AML-193 (cell line): Measurements from ENCODE around the gene RNF121.
"Not testable (repeated sequence)": the region's sequence is repeated elsewhere in the genome, so short reads cannot be mapped to it uniquely, and the experiment has no call there.

Source experiments
- DNase-seq, 2 experiments: peaks; one replicate each; lab custom pipeline; 2025; lab: John Stamatoyannopoulos, UW

The RNF121 gene

DNA sequence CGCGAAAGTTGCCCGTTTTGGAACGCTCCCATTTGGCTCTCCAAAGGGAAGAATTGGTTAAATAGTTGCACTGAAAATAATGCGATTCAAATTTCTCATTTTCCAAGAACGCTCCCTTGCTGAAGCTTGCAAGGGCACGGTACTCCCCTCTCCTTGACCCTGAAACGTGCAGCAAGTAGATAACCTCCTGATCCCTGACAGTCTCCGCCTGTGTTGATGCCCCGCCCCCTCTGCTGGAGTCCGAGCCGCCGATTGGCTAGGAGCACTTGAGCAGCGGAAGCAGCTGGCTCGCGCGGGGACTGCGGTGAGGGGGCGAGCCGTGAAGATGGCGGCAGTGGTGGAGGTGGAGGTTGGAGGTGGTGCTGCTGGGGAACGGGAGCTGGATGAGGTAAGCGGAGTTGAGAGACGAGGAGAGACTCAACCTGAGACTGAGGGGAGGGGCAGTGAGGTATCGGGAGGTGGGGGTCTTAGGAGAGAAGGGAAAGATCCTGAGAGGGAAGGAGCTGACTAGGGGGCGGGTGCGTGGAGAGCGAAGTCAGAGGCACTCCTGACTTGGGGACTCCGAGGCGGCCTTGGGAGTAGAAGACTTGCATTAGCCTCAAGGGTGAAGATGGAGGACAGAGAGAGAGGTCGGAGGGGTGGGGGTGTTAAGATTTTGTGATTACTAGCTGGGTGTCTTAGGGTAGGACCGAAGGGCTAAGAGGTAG, at the start of gene RNF121:
RNF121 (plus strand) TSS at position 310 of the 707 bp plus-strand sequence; CDS start at position 326, 16 bp downstream.
- peak; percentile 92 to 96 for DNase-seq

DNA sequence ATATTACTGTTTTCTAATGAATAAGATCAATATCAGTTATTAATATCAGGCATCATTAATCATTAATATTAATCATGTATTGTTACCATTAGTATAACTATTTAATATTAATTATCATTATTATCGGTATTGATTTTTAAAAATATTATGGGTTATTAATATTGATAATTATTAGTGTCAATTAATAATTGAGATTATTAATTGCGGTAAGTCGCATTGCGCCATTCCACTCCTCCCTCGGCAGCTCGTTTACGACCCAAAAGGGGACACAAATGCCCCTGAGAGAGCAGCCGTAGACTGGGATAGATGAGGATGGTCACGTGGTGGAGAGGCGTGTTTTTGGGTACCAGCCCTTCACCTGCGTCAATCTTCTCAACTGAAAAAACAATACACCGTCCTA, 43.0 kb upstream of the RNF121 start:
- not testable (repeated sequence) for DNase-seq

DNA sequence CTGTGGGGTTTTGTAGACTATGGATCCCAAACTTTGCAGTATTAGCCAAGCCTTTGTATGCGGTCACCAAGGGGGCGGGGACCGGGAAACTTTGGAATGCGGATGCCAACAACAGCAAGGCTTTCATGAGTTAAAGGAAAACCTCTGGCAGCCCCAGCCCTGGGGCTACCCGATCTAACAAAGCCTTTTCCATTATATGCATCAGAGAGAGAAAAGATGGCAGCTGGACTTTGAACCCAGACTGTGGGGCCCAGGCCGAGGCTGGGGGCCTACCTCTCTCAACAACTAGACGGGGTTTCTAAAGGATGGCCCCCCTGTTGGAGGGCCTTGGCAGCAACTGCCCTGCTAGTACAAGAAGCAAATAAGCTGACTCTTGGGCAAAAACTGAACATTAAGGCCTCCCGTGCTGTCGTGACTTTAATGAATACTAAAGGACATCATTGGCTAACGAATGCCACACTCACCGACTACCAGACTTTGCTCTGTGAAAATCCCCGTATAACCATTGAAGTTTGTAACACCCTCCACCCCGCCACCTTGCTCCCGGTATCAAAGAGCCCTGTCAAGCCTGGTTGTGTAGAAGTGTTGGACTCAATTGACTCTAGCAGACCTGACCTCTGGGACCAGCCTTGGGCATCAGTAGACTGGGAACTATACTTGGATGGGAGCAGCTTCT, 40.4 kb upstream of the RNF121 start:
- DNase-seq: not testable (repeated sequence)

DNA sequence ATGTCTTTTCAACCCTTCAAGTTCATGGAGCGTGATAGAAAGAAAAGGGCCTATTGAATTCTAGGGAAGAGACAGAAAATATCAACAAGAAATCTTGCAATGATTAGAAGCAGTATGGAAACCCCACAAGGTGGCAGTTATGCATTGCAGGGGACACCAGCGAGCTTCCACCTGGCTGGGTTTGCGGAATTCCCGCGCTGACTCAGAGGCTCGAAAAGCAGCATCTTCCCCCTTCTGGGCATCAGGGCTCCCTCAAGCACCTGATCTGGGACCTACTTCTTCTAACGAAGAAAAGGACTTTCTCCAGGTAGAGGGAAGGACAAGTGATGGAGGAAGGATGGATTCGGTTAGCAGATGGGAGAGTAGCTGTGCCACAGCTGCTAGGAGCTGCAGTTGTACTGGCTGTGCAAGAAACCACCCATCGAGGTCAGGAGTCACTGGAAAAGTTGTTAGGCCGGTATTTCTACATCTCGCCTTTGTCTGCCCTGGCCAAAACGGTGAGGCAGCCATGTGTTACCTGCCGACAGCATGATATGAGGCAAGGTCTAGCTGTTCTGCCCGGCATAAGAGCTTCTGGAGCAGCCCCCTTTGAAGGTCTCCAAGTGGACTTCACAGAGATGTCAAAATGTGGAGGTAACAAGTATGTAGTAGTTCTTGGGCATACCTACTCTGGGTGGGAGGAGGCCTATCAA, 39.5 kb upstream of the RNF121 start:
- not testable (repeated sequence) for DNase-seq

DNA sequence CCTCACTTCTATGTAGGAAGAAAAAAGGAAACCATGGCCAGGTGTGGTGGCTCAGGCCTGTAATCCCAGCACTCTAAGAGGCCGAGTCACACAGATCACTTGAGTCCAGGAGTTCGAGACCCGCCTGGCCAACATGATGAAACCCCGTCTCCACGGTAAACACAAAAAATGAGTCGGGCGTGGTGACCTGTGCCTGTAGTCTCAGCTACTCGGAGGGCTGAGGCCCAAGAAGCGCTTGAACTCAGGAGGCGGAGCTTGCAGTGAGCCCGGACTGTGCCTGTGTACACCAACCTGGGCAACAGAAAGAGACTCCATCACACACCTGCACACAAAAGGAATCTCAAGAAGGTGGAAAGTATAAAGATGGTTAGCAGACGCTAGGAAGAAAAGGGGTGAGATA, 32.9 kb upstream of the RNF121 start:
- DNase-seq: no peak

DNA sequence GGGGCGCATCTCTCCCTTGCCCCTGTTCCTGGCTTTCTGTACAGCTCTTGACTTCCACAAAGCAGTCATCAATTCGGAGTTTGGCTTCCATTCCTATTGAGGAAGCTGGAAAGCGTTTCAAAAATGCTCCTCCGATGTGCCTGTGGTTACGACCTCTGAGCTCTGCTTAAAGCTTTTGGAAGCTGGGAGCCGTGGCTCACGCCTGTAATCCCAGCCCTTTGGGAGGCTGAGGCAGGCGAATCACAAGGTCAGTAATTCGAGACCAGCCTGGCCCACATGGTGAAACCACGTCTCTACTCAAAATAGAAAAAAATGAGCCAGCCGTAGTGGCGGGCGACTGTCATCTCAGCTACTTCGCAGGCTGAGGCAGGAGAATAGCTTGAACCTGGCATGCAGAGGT, 27.7 kb upstream of the RNF121 start:
- DNase-seq: not testable (repeated sequence)

DNA sequence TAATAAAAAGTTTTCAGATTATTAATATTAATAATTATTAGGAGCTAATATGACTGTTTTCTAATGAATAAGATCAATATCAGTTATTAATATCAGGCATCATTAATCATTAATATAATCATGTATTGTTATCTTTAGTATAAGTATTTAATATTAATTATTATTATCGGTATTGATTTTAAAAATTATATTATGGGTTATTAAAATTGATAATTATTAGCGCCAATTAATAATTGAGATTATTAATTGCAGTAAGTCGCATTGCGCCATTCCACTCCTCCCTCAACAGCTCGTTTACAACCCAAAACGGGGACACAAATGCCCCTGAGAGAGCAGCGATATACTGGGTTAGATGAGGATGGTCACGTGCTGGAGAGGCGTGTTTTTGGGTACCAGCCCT, 20.6 kb upstream of the RNF121 start:
- DNase-seq: no peak

DNA sequence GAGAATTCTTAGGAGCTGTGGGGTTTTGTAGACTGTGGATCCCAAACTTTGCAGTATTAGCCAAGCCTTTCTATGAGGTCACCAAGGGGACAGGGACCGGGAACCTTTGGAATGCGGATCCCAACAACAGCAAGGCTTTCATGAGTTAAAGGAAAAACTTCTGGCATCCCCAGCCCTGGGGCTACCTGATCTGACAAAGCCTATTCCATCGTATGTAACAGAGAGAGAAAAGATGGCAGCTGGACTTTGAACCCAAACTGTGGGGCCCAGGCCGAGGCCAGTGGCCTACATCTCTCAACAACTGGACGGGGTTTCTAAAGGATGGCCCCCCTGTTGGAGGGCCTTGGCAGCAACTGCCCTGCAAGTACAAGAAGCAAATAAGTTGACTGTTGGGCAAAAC, 18.1 kb upstream of the RNF121 start:
- DNase-seq: not testable (repeated sequence)

DNA sequence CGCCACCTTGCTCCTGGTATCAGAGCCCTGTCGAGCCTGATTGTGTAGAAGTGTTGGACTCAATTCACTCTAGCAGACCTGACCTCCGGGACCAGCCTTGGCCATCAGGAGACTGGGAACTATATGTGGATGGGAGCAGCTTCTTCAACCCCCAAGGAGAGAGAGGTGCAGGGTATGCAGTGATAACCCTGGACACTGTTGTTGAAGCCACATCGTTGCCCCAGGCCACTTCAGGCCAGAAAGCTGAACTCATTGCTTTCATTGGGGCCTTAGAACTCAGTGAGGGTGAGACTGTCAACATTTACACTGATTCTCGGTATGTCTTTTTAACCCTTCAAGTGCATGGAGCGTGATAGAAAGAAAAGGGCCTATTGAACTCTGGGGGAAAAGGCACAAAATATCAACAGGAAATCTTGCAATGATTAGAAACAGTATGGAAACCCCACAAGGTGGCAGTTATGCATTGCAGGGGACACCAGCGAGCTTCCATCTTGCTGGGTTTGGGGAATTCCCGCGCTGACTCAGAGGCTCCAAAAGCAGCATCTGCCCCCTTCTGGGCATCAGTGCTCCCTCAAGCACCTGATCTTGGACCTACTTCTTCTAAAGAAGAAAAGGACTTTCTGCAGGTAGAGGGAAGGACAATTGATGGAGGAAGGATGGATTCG, 17.4 kb upstream of the RNF121 start:
- DNase-seq: not testable (repeated sequence)

DNA sequence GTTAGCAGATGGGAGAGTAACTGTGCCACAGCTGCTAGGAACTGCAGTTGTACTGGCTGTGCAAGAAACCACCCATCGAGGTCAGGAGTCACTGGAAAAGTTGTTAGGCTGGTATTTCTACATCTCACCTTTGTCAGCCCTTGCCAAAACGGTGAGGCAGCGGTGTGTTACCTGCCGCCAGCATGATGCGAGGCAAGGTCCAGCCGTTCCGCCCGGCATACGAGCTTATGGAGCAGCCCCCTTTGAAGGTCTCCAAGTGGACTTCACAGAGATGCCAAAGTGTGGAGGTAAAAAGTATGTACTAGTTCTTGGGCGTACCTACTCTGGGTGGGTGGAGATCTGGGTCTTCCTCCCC, 16.9 kb upstream of the RNF121 start:
- DNase-seq: not testable (repeated sequence)

DNA sequence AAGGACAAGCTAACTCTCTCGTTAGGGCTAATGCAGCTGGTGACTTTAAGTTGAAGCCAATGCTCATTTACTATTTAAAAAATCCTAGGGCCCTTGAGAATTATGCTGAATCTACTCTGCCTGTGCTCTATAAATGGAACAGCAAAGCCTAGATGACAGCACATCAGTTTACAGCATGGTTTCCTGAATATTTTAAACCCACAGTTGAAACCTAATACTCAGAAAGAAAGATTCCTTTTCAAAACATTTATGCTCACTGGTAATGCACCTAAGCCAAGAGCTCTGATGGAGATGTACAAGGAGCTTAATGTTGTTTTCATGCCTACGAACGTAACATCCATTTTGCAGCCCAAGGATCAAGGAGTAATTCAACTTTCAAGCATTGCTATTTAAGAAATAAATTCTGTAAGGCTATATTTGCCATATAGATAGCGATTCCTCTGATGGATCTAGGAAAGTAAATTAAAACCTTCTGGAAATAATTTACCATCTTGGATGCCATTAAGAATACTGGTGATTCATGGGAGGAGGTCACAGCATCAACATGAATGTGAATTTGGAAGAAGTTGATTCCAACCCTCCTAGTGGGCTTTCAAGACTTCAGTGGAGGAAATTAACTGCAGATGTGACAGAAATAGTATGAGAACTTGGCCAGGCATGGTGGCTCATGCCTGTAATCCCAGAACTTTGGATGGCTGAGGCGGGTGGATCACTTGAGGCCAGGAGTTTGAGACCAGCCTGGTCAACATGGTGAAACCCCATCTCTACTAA, 14.9 kb upstream of the RNF121 start:
- no peak for DNase-seq

DNA sequence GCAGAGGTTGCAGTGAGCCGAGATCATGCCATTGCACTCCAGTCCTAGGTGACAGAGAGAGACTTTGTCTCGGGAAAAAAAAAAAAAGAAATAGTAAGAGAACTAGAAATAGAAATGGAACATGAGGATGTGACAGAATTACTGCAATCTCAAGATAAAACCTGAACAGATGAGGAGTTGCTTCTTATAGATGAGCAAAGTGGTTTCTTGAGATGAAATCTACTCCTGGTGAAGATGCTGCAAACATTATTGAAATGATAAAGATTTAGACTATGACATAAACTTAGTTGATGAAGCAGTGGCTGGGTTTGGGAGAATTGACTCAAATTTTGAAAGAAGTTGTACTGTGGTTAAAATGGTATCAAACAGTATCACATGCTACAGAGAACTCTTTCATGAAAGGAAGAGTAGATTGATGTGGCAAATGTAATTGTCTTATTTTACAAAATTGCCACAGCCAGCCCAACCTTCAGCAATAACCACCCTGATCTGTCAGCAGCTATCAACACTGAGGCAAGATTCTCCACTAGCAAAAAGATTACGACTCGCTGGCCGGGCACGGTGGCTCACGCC, 14.1 kb upstream of the RNF121 start:
- no peak for DNase-seq

DNA sequence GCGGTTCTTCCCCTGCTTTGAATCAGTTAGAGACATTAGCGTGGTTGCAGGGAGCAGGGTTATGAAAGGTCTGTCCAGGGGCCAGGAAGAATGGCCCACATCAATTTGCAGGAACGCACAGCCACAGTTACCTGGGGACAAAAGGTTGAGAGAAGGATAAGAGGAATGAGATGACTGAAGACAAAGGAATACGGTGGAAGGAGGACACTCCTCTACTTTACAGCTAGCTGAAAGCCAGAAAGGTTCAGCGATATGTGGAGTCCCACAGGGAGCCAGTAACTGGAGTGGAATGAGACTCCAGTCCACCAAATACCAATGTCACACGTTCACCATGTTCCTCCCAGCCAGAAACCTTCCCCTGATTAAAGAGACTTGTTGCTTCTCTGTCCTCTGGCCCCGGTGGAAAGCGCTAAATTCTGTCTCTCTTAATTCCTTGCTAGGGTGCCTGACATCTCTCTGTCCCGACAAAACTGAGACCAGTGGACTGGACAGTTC, 11.2 kb upstream of the RNF121 start:
- no peak for DNase-seq

DNA sequence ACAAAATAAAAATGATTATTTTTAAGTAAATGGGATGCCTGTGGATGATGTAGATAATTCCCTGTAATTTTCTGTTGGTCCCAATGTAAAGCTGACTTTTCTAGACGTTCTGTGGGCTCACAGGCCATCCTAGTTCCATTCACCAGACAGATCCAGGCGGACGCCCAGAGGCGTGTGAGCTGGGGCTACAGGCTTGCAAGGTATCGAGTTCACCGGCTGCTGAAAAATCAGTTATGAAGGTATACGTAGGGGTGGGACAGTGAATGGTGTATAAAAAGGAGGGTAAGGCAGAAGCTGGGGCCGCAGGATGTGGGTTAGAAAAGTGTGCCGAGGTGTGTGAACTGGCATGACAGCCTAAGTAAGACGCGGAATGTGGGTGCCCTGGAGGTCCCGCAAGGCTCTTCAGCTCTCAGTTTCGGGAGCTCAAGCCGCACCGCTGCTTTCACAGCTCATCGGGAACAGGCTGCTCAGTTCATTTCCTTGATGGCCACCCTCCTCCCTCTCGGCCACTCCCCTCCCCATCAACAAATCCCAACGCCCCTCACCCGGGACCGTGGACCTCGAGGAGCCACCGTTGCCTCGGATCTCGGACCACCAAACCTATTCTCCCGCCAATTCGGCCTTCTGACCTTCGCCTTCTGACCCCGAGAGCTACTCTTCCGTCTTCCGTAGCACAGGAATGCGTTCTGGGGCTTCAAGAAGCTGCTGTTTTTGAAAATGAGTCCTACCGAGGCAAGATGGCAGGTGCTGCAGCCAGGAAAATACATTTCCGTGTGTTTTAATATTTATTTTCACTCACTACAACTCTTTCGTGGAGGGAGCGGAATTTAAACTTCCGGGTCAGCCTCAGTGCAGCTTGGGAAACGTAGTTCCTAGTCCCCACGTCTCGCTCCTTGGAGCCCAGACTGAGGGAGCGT, 768 bp upstream of the RNF121 start, which contains the start of gene XNDC1N:
XNDC1N (minus strand) TSS at position 775 of the 917 bp plus-strand sequence. CDS start 5,241 bp downstream, outside the sequence.
- DNase-seq: peak; percentile 76 to 92

DNA sequence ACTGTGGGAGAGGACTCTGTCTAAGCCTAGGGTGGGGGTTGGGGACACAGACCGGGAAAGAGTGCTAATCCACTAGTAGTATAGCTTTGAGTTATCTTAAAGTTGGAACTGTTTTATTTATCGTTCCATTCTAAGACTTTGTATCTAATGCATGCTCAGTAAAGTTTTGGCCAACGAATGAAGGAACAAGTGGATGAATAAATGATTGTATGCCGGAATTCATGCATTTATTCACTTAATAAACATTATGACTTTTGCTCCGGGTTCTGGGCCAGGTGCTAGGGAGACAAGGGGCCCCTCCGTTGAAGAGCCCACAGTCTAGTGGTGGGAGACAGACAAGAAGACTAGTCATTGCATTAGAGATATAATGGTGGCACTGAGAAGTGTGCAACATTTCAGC, 645 bp downstream of the RNF121 start:
- DNase-seq: no peak

DNA sequence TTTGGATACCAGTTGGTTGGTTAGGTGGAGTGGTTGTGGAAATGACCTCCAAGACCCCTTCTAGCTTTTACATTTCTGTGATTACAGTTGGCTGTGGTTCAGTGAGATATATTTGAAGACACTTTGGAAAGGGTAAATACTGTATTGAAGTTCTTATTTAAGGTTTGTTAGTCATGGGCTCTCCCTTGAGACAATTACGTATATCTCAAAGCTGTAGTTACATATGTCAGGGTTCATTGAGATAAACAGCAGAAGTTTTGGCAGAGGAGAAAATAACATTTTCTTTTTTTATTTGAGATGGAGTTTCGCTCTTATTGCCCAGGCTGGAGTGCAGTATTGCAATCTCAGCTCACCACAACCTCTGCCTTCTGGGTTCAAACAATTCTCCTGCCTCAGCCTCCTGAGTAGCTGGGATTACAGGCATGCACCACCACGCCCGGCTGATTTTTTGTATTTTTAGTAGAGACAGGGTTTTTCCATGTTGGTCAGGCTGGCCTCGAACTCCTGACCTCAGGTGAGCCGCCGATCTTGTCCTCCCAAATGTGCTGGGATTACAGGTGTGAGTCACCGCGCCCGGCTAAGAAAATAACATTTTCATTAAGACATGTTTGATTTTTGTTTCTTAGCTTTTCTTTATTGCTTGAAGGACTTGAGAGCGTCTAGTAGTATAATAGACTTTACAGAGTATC, 1.9 kb downstream of the RNF121 start:
- no peak for DNase-seq

DNA sequence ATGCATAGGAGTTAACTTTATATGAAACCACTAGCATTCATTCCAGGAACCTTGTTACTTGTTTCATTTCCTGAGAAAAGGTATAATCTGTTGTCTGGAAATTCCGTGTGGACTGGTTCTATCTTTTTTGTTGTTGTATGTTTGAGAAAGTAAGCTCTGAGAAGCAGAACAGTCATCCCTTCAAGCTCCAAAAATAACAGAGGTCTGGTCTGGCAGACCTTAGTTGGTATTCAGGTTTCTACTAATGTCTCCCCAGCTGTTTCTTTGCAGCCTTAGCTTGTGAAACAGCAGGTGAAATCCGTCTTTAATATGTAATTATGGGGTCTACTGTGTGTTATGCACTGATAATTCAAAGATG, 2.4 kb downstream of the RNF121 start:
- no peak for DNase-seq

DNA sequence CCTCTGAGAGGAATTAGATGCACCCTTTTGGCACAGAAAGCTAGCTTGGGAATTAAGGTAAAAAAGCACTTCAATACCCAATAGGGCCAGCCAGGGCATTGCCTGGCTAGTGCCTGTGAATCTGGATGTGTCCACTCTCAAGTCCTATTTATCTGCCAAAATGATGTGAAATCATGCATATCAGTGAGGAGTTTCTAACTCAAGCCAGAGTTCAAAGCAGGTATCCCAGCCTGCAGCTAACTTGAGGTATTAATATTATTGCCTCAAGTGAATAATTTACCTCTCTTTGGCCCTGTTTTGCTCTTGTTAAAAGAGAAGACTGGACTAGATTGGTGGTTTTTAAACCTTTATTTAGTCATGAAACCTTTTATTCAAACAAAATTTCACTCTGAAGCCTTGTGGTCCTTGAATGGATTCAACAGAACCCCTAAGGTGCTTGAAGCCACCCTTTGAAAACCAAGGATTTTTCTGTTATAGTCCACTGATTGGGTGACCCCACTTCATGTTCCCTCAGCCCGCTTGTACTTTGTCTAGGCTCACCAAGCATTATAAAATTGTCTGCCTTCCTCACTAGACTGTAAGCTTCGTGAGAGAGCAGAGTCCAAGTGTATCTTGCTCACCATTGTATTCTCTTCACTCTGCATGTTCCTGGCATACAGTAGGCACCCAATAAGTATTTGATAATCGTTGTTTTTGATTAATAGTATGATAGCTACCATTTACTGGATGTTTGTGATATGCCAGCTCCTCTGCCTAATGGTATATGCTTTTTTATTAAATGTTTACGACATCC, 4.5 kb downstream of the RNF121 start:
- DNase-seq: no peak

DNA sequence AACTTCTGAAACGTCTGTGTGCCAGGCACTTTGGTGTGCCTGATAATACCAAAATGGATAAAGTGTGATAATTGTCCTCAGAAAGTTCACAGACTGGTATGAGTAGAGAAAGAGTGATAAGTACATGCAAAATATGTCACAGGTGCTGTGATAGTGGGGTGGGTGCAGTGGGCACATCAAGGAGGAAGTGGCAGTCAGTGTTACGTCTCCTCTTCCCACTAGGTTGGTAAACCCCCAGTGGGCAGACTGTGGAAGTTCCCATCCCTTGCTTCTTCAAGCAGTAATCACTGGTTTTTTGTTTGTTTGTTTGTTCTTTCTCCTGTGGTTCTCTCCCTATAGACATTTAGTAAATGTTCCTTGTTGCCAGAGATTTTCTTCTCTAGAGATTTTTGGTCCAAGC, 5.4 kb downstream of the RNF121 start:
- DNase-seq: no peak
